Gastroesophageal sphincter (tissue), 3 donors: ENCODE data around the gene LRBA.
"Not testable (repeated sequence)": the region's sequence is repeated elsewhere in the genome, so short reads cannot be mapped to it uniquely, and the experiment has no call there.

Experiments used
- POLR2A ChIP-seq, 2 donors: fragments of 450-650 bp; IDR thresholded peaks; one replicate each; pipeline ENCODE4 v1.6.1; 2017; ENCODE audit warnings: antibody characterized with exemption in 2 of 2, mild to moderate bottlenecking in 2 of 2, moderate library complexity in 1 of 2
- TF ChIP-seq, protein P1 (sequence below), 4 experiments: fragments of 200-600 bp in 2 of 4; fragments of 450-650 bp in 2 of 4; sonication (generic) in 1 of 4; IDR thresholded peaks; one replicate each; pipeline ENCODE4 v1.5.1; 2017 to 2019; ENCODE audit warnings: antibody characterized with exemption in 4 of 4, mild to moderate bottlenecking in 2 of 4, moderate library complexity in 2 of 4

DNA sequence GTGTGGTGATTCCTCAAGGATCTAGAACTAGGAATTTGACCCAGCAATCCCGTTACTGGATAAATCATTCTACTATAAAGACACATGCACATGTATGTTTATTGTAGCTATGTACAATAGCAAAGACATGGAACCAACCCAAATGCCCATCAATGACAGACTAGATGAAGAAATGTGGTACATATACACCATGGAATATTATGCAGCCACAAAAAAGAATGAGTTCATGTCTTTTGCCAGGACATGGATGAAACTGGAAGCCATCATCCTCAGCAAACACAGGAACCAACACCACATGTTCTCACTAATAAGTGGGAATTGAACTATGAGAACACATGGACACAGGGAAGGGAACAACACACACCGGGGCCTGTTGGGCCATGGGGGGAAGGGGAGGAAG lies 450.1 kb downstream of the LRBA start:
- TF ChIP-seq POLR2A (IDR thresholded peaks at IDR 0.05) = not testable (repeated sequence)
- TF ChIP-seq, protein P1, sequence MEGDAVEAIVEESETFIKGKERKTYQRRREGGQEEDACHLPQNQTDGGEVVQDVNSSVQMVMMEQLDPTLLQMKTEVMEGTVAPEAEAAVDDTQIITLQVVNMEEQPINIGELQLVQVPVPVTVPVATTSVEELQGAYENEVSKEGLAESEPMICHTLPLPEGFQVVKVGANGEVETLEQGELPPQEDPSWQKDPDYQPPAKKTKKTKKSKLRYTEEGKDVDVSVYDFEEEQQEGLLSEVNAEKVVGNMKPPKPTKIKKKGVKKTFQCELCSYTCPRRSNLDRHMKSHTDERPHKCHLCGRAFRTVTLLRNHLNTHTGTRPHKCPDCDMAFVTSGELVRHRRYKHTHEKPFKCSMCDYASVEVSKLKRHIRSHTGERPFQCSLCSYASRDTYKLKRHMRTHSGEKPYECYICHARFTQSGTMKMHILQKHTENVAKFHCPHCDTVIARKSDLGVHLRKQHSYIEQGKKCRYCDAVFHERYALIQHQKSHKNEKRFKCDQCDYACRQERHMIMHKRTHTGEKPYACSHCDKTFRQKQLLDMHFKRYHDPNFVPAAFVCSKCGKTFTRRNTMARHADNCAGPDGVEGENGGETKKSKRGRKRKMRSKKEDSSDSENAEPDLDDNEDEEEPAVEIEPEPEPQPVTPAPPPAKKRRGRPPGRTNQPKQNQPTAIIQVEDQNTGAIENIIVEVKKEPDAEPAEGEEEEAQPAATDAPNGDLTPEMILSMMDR (IDR thresholded peaks at IDR 0.05) = not testable (repeated sequence)
